PFSK-1 (cell line): Measurements from ENCODE around the gene KAZN.

Experiments used
- FOXP2 ChIP-seq: optimal IDR thresholded peaks from 2 replicates; pipeline ENCODE3; 2011; ENCODE audit warnings: borderline replicate concordance, control low read depth, inconsistent platforms; ENCODE audit not compliant: insufficient read depth; ENCODE audit errors: extremely low read length, extremely low read depth
- POLR2AphosphoS5 ChIP-seq: IDR thresholded peaks from 2 replicates; pipeline ENCODE4 v1.6.1; 2012; ENCODE audit warnings: low read depth, mild to moderate bottlenecking, control low read depth, low read length, moderate library complexity
- SIN3A ChIP-seq: IDR thresholded peaks from 2 replicates; pipeline ENCODE4 v1.6.1; 2012; ENCODE audit warnings: mild to moderate bottlenecking, low read length, moderate library complexity, borderline replicate concordance; ENCODE audit not compliant: insufficient read depth
- TAF1 ChIP-seq: IDR thresholded peaks from 2 replicates; pipeline ENCODE4 v1.6.1; 2012; ENCODE audit warnings: low read length, control low read depth, borderline replicate concordance; ENCODE audit not compliant: insufficient read depth
- TF ChIP-seq, protein P1 (sequence below), 2 experiments: IDR thresholded peaks; 2 replicates each; pipeline versions ENCODE4 v1.6.1 to v1.8.0; 2011 to 2012; ENCODE audit warnings: low read depth in 2 of 2, low read length in 2 of 2, control low read depth in 1 of 2, inconsistent platforms in 1 of 2, mild to moderate bottlenecking in 1 of 2, moderate library complexity in 1 of 2; ENCODE audit not compliant: insufficient read depth in 1 of 2

Gene KAZN

DNA sequence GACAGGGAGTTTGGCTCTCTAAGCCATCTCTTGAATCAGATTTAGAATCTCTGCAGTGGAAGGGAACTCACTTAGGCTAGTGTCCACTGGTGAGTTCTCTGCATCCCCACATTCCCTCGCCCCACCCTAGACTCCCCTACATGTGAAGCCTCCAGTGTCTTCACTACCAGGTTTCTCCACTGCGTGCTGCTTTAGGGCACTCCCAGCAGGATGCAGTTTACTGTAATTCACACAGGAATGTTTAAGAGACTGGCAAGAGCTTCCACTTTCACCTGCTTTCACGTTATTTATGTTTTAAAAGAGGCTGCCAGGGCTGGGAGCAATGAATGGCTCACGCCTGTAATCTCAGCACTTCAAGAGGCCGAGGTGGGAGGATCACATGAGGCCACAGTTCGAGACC is 60.2 kb downstream of the KAZN start:
- TF ChIP-seq TAF1 (no peak), SIN3A (no peak), FOXP2 (no peak), POLR2AphosphoS5 (no peak)
- TF ChIP-seq, protein P1, sequence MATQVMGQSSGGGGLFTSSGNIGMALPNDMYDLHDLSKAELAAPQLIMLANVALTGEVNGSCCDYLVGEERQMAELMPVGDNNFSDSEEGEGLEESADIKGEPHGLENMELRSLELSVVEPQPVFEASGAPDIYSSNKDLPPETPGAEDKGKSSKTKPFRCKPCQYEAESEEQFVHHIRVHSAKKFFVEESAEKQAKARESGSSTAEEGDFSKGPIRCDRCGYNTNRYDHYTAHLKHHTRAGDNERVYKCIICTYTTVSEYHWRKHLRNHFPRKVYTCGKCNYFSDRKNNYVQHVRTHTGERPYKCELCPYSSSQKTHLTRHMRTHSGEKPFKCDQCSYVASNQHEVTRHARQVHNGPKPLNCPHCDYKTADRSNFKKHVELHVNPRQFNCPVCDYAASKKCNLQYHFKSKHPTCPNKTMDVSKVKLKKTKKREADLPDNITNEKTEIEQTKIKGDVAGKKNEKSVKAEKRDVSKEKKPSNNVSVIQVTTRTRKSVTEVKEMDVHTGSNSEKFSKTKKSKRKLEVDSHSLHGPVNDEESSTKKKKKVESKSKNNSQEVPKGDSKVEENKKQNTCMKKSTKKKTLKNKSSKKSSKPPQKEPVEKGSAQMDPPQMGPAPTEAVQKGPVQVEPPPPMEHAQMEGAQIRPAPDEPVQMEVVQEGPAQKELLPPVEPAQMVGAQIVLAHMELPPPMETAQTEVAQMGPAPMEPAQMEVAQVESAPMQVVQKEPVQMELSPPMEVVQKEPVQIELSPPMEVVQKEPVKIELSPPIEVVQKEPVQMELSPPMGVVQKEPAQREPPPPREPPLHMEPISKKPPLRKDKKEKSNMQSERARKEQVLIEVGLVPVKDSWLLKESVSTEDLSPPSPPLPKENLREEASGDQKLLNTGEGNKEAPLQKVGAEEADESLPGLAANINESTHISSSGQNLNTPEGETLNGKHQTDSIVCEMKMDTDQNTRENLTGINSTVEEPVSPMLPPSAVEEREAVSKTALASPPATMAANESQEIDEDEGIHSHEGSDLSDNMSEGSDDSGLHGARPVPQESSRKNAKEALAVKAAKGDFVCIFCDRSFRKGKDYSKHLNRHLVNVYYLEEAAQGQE (IDR thresholded peaks at IDR 0.05; ENCODE audit: insufficient read depth in 1 of 2, low read depth in 2 of 2, low read length in 2 of 2): no peak

DNA sequence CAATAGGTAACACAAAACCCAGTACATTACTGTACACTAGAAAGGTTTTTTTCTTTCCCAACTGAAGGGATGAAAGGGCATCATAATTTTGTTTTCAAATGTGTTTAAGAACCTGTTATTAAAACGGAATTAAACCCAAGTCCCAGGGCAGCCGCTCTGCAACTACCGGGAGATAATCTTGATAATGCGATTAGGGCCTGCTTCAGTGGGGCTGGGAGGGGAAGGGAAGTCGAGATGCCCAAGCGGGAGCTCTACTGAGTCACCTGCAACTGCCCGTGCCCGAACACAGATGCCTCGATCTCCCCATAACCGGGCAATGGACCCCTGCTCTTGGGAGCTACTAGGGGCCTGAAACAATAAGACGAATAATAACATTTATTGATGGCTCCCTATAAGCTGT is 61.4 kb downstream of the KAZN start:
- TF ChIP-seq FOXP2 (no peak), POLR2AphosphoS5 (no peak), SIN3A (no peak), TAF1 (no peak)
- TF ChIP-seq, protein P1 (IDR thresholded peaks at IDR 0.05; ENCODE audit: insufficient read depth in 1 of 2, low read depth in 2 of 2, low read length in 2 of 2): no peak

DNA sequence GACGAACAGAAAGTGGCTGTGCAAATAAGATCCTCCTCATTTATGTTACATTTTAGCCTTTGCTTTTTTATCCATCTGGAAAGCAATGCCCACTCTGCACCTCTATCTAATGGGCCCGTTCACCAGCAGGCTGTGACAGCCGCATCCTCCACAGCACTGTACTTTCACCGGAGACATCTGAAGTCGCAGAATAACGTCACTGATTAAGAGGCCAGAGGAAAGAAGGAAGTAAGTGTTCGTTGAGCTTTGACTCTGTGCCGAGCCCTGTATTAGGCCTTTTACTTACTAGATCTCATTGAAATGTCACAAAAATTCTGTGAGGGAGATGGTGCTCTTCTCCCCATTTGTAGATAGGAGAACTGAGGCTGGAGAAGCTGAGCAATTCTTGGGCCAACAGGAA is 62.3 kb downstream of the KAZN start:
- TF ChIP-seq, protein P1 (IDR thresholded peaks at IDR 0.05; ENCODE audit: insufficient read depth in 1 of 2, low read depth in 2 of 2, low read length in 2 of 2): no peak
- TF ChIP-seq TAF1: no peak
- TF ChIP-seq SIN3A: no peak
- no peak for TF ChIP-seq POLR2AphosphoS5
- TF ChIP-seq FOXP2: no peak

DNA sequence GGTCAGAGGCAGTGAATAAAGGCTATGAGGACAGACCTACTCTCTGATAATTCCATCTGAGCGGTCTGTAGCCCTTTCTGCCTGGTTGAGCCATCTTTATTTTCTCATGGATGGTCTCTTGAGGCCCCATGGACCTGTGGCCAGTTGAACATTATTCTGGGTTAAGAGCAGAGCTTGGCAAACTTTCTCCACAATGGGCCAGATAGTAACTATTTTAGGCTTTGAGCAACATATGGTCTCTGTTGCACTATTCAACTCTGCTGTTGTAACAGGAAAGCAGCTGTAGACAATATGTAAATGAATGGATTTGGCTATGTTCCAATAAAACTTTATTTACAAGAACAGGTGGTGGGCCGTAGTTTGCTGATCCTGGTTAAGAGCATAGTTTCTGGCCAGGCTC is 62.7 kb downstream of the KAZN start:
- no peak for TF ChIP-seq POLR2AphosphoS5
- TF ChIP-seq TAF1: no peak
- TF ChIP-seq SIN3A: no peak

DNA sequence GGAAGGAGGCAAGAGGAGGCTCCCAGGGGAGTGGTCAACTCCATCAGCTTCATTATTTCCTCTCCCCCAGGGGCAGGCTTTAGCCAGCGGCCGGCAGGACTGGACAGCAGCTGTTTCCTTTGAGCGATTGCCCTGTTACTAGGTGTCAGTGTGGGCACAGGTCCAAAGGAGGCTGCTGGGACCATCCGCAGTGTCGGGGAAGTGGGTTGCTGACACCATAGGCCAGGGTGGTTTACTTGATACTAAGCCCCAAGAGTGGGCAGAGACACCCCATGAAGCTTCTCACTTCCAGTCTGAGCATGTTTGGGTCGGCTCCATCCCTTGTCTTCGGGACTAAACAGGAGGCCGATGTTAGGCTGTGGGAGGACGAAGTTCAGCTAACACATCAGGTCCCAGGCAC is 63.6 kb downstream of the KAZN start:
- TF ChIP-seq SIN3A: no peak
- TF ChIP-seq, protein P1 (IDR thresholded peaks at IDR 0.05; ENCODE audit: insufficient read depth in 1 of 2, low read depth in 2 of 2, low read length in 2 of 2): peak in 1 of 2 experiments; percentile 48; a peak in 1 of 4 replicates

DNA sequence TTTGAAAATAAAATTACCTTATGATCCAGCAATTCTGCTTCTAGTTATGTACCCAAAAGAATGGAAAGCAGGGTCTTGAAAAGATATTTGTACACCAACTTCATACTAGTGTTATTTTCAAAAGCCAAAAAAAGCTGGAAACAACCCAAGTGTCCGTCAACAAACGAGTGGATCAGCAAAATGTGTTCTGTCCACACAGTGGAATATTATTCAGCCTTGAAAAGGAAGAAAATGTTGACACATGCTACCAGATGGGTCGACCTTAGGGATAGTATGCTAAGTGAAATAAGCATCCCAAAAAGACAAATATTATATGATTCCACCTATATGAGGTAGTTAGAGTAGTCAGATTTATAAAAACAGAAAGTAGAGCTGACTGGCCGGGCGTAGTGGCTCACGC is 65.3 kb downstream of the KAZN start:
- TF ChIP-seq, protein P1 (IDR thresholded peaks at IDR 0.05; ENCODE audit: insufficient read depth in 1 of 2, low read depth in 2 of 2, low read length in 2 of 2): no peak
- TF ChIP-seq SIN3A (no peak), POLR2AphosphoS5 (no peak), TAF1 (no peak), FOXP2 (no peak)
